GM19238 (cell line): ENCODE measurements around the gene DNMT3B.

Source experiments
- DNase-seq: peaks from one replicate; pipeline ENCODE4 v3.0.0; 2011; ENCODE audit warnings: low spot score; ENCODE audit not compliant: insufficient read length

DNMT3B gene

DNA sequence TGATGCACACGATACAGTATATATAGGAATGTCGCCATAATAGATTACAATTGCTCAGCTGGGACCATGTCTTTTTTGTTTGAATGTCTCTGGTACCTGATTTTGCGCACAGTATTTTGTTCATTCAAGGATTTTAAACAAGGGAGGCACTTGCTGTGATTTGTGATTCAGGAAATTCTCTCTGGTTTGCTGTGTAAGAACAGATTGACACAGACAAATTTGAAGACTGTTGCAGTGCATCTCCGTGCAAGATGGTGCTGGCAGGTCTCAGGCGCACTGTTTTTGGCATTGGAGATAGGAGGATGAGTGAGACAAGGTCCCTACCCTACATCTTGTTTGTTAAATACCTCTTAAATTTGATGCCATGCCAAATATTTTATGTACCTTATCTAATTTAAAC, 60.0 kb downstream of the DNMT3B start:
- DNase-seq: no peak

DNA sequence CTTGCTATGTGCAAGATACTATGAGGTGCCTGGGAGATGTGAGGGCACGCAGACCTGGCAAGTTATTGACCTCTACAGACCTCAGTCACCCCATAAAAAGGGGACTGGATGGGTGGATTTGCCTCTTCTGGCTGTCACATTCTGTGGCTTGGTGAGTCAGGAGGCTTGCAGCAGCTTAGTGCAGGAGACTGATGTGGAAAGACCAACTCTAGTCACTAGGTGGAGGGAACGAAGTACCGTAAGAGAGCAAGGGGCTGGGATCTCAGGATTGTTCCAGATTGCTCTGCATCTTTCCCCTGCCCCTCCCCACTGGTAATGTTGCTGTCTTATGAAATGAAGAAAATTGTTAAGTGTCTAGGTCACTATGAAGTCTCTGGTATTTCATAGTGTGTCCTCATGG, 60.9 kb downstream of the DNMT3B start:
- no peak for DNase-seq

DNA sequence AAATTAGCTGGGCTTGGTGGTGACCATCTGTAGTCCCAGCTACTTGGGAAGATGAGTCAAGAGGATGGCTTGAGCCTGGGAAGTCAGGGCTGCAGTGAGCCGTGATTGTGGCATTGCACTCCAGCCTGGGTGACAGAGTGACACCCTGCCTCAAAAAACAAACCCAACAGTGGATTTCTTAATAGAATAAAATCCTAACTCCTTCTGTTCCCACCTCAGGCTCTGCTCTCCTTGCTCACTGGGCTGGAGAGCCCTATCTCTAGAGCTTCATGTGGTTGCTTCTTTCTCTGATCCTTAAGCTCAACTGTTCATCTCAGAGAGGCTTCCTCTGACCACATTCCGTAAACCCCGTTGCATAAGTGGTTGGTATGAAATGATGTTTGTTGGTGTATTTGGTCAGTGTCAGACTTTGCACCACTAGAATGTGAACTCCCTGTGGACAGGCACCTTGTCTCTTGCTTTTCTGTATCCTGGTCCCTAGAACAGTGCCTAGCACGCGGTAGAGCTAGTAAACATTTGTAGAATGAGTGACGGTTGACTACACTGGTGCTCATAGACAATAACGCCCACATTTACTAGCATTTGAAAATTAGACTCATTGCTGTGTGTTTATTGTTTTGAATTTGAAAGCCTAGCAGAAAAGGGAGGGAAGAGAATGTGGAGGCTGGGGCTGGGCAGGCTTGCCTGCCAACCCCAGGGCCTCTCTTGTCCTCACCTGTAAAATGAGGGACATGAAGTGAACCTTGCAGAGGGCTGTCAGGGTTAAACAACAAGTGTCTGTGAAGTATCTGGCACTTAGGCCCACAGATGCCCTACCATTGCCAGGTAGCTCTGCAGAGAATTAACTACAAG, 61.8 kb downstream of the DNMT3B start:
- no peak for DNase-seq

DNA sequence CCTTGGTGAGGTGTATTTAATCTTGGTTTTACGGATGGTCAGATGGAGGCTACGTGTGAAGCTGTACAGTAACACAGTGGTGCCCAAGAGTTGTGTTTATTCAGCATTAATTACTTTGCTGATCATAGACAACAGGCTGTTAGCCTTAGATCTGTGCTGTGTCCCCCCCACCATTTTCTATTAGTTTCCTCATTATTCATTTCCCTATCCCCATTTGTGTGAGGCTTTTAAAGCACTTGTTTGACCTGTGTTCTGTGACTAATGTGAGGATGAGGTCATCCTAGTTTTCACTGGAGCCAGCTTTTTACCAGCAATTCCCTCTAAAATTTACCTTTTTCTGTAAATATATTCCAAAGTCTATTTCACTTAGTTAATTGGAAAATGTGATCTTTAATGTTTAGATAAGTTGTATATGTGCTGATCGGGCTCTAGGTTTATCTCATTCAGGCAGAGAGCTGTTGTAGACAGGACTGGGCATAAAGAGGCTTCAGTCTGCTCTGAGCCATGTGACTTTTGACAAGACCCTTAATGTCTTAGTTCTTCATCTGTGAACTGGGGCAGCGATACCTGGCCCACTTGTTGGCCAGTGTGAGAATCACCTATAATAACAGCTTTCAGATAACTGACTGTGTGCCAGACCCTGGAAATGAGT, 66.0 kb downstream of the DNMT3B start:
- no peak for DNase-seq

DNA sequence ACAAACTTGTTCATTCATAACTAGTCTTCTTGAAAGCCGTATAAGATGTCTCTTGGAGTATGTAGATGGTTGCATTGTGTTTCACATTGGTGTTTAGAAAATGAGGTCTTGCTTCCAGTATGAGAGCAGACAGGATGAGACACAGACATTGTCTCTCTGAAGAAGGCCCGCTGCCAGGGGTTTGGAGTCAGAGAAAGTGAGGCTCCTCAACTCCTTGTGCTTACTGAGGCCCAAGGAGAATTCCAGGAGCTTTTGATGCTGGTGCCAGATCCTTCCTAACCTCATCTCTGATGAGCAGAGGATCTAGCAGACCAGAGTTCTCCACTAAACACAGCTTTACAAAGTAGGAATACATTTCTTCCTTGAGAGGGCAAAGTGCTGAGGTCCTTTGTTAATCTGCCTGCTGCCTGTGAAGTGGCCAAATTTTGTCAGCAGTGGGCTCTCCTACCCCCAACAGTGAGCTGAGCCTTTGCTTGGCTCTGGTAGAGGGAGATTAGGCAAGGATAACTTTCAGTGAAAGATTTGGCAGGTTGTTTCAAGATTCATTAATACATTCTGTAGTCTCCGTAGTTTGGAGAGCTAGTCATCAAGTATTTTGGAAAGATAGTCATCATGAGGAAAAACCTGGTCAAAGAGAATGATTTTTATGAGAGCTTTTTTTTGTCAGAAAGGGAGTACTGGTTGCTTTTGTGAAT, 67.3 kb downstream of the DNMT3B start:
- no peak for DNase-seq

DNA sequence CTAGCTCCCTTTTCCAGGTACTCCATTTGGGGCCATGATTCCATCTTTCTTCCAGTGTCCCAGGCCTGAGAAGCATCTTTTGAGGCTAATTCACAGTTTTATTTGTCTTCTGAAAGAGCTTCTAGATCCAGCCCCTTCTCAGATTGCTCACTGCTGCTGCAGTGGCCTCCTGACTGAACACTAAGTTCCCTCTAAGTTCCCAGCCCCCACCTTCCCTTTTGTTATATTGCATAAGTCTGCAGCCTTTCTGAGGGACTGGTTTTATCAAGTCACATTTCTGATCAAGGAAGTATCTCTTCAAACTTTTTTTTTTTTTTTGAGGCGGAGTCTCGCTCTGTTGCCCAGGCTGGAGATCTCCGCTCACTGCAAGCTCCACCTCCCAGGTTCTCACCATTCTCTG, 68.3 kb downstream of the DNMT3B start:
- DNase-seq: no peak

DNA sequence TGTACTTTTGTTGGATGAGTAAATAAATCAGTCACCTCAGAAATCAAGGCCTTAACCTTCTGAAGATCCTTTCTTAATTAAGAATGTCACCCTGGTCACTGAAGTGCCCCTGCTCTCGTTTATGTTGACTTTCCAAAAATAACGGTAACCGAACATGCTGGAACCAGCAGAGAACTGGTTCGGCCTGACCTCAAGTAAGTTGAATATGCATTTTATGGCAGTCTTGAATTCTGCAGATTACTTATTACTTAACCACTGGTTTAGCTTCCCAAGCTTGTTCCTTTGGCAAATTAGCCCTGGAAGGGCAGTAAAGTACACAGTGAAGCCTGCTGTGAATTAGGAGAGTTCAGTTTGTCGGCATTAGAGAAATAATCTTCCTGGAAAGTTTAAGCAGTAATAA, 69.8 kb downstream of the DNMT3B start:
- no peak for DNase-seq

DNA sequence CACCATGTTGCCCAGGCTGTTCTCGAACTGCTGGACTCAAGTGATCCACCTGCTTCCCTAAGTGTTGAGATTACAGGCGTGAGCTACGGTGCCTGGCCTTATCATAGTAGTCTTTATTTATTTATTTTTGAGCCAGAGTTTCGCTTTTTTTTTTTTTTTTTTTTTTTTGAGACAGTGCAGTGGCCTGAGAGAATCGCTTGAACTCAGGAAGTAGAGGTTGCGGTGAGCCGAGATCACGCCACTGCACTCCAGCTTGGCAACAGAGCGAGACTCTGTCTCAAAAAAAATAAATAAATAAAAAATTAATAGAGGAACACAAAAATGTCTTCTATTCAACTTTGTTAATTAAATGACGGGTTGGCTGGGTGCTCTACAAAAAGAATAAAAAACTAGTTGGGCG, 70.5 kb downstream of the DNMT3B start:
- no peak for DNase-seq

DNA sequence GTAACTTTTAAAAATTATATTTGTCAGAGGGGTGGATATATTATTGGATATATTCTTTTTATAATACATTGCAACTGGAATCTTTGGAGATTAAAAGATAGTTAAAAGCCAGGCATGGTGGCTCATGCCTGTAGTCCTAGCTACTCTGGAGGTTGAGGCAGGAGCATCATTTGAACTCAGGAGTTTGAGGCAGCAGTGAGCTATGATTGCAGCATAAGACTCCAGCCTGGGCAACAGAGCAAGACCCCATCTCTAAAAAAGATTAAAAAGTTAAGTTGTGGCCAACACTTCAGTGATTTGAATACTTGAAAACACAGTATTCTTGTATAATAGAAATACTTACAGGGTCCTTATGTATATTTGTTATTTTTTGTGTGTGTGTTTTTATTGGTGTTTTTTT, 72.8 kb downstream of the DNMT3B start:
- DNase-seq: no peak

DNA sequence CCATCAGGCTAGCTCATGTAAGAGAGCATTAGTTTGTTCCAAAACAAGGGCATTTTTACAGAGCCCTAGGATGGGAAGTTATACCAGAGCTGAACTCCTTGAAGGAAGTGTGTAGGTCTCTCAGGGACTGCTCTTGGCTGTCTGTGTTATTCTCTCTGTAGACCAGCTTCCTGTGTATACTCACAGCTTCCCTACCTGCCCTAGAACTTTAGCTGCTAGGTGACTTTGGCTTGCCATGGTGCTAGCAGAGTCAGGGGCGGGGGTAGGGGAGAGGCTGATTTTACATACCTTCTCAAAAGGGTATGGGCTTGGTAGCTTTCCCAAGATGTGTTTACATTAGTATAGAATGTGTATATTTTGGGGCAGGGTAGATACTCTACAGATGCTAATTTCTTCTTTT, 75.0 kb downstream of the DNMT3B start:
- DNase-seq: no peak

DNA sequence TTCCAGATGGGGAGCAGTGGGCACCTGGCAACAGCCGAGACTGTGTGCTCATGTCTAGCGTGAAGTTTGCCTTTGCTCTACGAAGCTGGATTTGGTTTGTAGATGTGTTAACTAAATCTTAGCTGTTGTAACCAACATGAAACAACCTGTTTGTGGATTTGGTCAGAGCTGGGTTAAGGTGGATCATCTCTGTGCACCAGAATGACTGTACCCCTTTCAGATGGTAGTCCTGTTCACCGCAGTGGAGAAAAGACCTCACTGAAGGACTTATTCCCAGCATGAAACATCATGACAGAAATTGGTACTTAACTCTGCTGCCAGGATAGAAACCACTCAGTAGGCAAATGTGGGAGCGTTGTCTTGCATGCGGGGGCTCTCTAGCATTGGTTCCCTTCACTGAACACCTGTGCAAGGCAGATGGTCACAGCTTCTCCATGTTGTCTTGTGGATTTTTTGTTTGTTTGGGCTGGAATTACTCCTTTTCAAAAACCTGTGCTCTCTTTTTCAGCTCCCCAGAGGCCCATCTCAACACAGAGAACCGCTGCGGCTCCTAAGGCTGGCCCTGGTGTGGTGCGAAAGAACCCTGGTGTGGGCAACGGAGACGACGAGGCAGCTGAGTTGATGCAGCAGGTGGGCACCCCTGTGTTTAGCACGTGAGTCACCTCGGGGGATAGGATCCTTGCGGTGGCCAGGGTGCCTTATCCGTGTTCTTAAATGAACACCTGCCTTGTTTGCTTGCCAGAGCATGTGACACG, 77.2 kb downstream of the DNMT3B start:
- no peak for DNase-seq

DNA sequence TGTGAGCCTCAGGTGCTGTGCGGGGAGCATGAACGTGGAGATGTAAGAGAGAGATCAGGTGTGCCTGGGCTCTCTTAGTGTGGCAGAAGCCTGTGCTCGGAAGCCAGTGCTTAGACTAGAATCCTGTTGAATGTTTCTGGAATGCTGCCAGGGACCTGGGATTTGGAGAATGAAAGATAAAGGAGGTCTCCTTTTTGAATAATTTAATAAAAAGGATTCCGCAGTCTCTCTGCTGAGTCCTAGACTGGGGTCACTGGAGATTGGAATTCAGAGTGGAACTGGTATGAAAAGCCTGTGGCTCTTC, 77.7 kb downstream of the DNMT3B start:
- DNase-seq: no peak

DNA sequence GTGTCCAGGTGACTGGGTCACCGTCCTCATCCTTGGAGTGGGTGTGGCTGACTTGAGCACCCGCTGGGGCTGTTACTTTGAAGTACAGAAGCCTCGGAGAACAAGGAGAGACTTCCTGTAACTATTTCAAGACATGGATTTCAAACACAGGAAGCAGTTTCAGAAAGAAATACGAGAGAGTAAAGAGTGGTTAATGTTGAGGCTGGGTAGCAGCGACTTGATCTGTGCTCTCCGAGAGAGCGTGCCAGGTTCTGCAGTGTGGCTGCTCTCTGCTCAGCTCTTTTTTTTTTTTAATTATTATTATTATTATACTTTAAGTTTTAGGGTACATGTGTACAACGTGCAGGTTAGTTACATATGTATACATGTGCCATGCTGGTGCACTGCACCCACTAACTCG, 79.0 kb downstream of the DNMT3B start:
- no peak for DNase-seq

DNA sequence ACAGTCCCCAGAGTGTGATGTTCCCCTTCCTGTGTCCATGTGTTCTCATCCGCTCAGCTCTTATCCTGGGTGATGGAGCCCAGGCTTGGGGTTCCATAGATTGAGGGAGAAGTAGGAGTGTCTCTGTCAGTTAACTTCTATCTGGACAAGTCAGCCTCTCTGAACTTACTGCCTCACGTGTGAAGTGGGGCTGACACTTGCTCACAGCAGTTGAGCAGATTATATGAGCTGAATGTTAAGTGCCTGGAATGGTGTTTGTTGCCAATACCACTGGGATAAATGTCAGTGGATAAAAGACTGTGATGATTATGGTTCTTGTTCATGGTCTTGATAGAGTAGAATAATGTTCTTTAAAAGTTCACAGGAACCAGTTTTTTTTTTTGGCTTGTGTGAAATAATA, 79.4 kb downstream of the DNMT3B start:
- DNase-seq: no peak

DNA sequence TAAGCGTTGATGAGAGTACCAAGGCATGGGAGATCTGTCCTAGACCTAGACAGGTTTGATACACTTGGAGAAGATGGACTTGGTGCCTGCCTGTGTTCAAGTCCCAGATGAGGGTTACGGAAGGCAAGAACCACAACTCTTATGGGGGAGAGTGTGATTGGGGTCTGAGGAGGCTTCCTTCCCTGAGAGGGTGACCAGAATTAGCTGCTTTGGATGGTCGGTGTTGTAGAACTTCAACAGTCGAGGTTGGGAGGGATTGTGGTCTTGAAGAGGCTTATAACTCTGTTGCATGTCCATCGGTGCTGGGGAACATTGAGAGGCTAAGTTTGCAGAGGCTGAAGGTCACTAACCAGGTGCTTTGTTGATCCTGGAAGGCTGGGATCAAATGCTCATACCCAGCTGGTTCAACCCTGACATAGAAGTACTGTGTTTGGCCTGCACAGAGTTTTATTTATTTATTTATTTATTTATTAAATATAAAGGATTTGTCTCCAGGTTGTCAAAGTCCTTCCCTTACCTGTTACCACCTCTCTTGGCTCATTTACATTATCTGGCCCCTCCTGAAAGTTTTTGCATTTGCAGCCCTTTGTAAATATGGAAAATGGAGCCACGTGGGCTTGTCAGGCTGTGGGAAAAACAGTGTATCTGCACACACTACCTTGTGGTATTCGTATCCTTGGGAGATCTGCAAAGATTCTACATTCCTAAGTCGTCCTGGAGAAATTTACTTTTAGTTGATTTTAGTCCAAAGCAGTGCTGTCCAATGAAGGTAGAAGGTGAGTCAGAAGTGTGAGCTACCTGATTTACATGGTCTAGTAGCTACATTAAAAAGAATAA, 80.7 kb downstream of the DNMT3B start:
- no peak for DNase-seq

DNA sequence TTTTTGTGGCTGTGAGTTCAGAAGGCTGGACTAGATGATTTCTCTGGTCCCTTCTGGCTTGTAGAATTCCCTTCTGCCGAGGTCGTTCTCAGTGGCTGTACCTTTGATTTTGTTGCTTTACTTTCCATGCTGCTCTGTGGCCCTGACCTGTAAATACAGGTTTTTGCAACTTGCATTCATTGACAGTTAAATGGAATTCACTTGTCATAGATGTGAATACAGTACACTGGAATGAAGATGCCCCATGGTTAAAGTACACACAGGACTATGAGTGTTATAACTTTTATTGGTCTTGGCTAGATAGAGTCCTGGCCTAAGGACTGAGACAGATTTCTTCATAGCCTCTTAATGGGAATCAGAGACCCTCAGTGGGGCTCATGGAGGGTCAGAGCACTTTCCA, 83.6 kb downstream of the DNMT3B start:
- DNase-seq: no peak

DNA sequence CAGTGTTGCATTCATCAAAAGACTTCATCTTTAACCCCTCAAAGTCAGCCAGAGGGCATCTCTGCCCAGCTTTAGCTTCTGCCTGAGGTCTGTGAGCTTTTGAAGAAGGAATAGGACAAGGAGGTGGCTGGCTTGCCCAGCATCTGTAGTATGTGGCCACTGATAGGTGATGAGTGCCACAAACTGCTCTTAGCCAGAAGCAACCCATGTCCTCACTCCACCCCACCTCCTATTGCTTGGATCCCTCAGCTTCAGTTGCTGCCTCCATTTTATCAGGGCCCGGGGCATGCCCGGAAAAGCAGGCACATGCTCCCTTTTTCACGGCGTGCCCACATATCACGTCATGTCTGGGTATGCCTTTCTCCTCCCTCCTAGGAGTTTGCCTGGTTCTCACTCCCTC, 84.7 kb downstream of the DNMT3B start:
- no peak for DNase-seq

DNA sequence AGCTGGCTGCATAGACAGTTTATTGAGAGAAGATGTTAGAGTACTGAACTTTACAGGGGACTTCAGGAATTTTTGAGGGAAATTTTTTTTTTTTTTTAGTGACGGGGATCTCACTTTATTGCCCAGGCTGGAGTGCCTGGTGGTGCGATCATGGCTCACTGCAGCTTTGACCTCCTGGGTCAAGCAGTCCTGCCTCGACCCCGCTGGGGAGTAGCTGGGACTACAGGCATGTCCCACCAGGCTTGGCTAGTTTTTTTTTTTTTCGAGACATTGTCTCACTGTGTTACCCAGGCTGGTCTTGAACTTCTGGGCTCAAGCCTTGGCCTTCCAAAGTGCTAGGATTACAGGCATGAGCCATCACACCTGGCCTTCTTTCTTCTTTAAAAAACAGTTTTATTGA, 85.8 kb downstream of the DNMT3B start:
- no peak for DNase-seq

DNA sequence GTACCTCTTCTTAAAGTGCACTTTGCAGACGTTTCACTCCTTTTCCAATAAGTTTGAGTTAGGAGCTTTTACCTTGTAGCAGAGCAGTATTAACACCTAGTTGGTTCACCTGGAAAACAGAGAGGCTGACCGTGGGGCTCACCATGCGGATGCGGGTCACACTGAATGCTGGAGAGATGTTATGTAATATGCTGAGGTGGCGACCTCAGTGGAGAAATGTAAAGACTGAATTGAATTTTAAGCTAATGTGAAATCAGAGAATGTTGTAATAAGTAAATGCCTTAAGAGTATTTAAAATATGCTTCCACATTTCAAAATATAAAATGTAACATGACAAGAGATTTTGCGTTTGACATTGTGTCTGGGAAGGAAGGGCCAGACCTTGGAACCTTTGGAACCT, 86.7 kb downstream of the DNMT3B start:
- no peak for DNase-seq

DNA sequence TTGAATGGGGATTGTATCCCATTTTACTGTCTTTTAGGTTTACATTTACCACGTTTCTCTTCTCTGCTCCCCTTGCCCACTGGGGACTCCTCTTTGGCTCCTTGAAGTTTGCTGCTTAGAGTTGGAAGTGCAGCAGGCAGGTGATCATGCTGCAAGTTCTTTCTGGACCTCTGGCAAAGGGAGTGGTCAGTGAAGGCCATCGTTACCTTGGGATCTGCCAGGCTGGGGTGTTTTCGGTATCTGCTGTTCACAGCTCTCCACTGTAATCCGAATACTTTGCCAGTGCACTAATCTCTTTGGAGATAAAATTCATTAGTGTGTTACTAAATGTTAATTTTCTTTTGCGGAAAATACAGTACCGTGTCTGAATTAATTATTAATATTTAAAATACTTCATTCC, 87.4 kb downstream of the DNMT3B start:
- no peak for DNase-seq

DNA sequence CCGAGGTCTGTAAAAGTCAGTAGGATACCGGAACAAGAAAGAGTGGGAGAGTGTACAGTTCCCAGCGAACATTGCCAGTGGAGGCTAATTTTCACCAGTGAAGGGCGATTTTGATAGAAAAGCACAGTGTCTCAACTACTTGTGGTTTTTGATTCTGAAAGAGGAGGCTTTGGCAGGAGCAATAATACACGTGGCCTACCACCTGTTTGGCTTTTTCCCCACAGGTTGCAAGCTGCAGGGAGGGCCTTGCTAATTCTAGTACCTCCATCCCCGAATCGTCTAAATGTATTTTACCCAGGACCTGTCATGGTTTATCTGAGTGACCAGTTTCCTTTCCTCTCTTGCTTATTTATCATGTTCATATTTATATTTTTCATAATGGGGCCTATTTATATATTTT, 93.2 kb downstream of the DNMT3B start:
- DNase-seq: no peak
